H1 (cell line): ENCODE results near the gene PINLYP. TPM values are rescaled to one million over a fixed set of nuclear protein-coding genes. Genes with fewer than 3 reads are reported as not detected.

Experiments
- CTCF ChIA-PET: fragments of 300-600 bp; sonication (Branson Sonifier 250); formaldehyde crosslinking; loops from one replicate; lab custom pipeline; 2021; ENCODE audit not compliant: partially characterized antibody; lab: Charles Lee
- POLR2A ChIA-PET: fragments of 300-600 bp; sonication (Branson Sonifier 250); formaldehyde crosslinking; loops from one replicate; lab custom pipeline; 2021; ENCODE audit warnings: inconsistent platforms; ENCODE audit not compliant: partially characterized antibody; lab: Charles Lee
- DNase-seq, 2 experiments: peaks; one replicate each; pipeline versions ENCODE4 v3.0.0 to v3.0.0-alpha.2; 2010 to 2022; ENCODE audit warnings: low spot score in 2 of 2, low read depth in 1 of 2, mixed read lengths in 1 of 2
- FAIRE-seq: peaks from 2 replicates; lab custom pipeline; 2011; peaks lifted over from hg19 to GRCh38; lab: Jason Lieb, UNC
- H2AFZ ChIP-seq: 2 replicates; pipeline ENCODE4 v1.8.1; 2012; ENCODE audit warnings: low read length, inconsistent platforms
- H2AK5ac ChIP-seq: 2 replicates; pipeline ENCODE4 v1.6.1; 2013; ENCODE audit warnings: low read depth, low read length
- H2BK120ac ChIP-seq: replicated peaks from 2 replicates; pipeline ENCODE3; 2013; ENCODE audit warnings: low read depth, low read length, inconsistent platforms
- H2BK12ac ChIP-seq: 2 replicates; pipeline ENCODE4 v1.6.1; 2013; ENCODE audit warnings: low read depth, low read length
- H2BK15ac ChIP-seq: 2 replicates; pipeline ENCODE4 v1.6.1; 2013; ENCODE audit warnings: low read length
- H2BK20ac ChIP-seq: 2 replicates; pipeline ENCODE4 v1.6.1; 2013; ENCODE audit warnings: low read length
- H2BK5ac ChIP-seq: 2 replicates; pipeline ENCODE4 v1.6.1; 2013; ENCODE audit warnings: low read depth, low read length
- H3K14ac ChIP-seq: 2 replicates; pipeline ENCODE4 v1.6.1; 2013; ENCODE audit warnings: inconsistent platforms; ENCODE audit not compliant: insufficient read length
- H3K18ac ChIP-seq: 2 replicates; pipeline ENCODE4 v1.6.1; 2013; ENCODE audit warnings: low read length; ENCODE audit errors: extremely low read depth
- H3K23ac ChIP-seq: 2 replicates; pipeline ENCODE4 v1.6.1; 2013; ENCODE audit warnings: inconsistent platforms; ENCODE audit not compliant: insufficient read length
- H3K23me2 ChIP-seq: 2 replicates; pipeline ENCODE4 v1.6.1; 2013; ENCODE audit warnings: low read depth, low read length
- H3K27ac ChIP-seq: 2 replicates; pipeline ENCODE4 v1.6.1; 2011; ENCODE audit warnings: low read depth, low read length, inconsistent platforms
- H3K27me3 ChIP-seq, 4 experiments: replicated peaks in 1 of 4; 1 replicate in 1 of 4; 2 replicates in 3 of 4; pipeline versions ENCODE4 v1.6.1 to v1.8.1; 2011 to 2013; ENCODE audit warnings: low read length in 3 of 4, mild to moderate bottlenecking in 3 of 4, inconsistent platforms in 2 of 4, mixed read lengths in 2 of 4, moderate library complexity in 1 of 4; ENCODE audit not compliant: control insufficient read depth in 3 of 4, insufficient read depth in 3 of 4; ENCODE audit errors: extremely low read depth in 1 of 4
- H3K36me3 ChIP-seq, 4 experiments: 2 replicates each; pipeline versions ENCODE4 v1.6.1 to v1.8.1; 2011 to 2013; ENCODE audit warnings: mild to moderate bottlenecking in 4 of 4, low read length in 3 of 4, moderate library complexity in 2 of 4, control low read depth in 1 of 4, inconsistent platforms in 1 of 4; ENCODE audit not compliant: insufficient read depth in 4 of 4, control insufficient read depth in 2 of 4
- H3K4ac ChIP-seq: replicated peaks from 2 replicates; pipeline ENCODE3; 2013; ENCODE audit warnings: low read length, low read depth, mixed read lengths, inconsistent platforms; ENCODE audit not compliant: insufficient read length
- H3K4me1 ChIP-seq, 4 experiments: replicated peaks in 1 of 4; 1 replicate in 1 of 4; 2 replicates in 3 of 4; pipeline versions ENCODE4 v1.6.1 to v1.8.1; 2011 to 2013; ENCODE audit warnings: low read length in 3 of 4, inconsistent platforms in 2 of 4, mixed read lengths in 1 of 4; ENCODE audit not compliant: insufficient read depth in 4 of 4, control insufficient read depth in 3 of 4
- H3K4me2 ChIP-seq, 2 experiments: 2 replicates each; pipeline versions ENCODE4 v1.6.1 to v1.8.1; 2011 to 2013; ENCODE audit warnings: low read depth in 2 of 2, low read length in 2 of 2, control low read depth in 1 of 2, inconsistent platforms in 1 of 2, mild to moderate bottlenecking in 1 of 2; ENCODE audit not compliant: insufficient read depth in 1 of 2
- H3K4me3 ChIP-seq, 4 experiments: fragments of 200-600, 300-600 bp in 1 of 4; sonication (generic), shearing (Covaris generic), sonication (Bioruptor Twin) in 1 of 4; 2 replicates each; pipeline versions ENCODE4 v1.5.1 to v1.8.1; 2011 to 2016; ENCODE audit warnings: low read length in 4 of 4, low read depth in 3 of 4, control low read depth in 2 of 4, inconsistent platforms in 2 of 4, mild to moderate bottlenecking in 2 of 4, mixed read lengths in 1 of 4, moderate library complexity in 1 of 4; ENCODE audit not compliant: insufficient read depth in 2 of 4; ENCODE audit errors: extremely low read depth in 1 of 4
- H3K56ac ChIP-seq: replicated peaks from 2 replicates; pipeline ENCODE3; 2013; ENCODE audit warnings: low read depth, mild to moderate bottlenecking, mixed read lengths, low read length, inconsistent platforms; ENCODE audit not compliant: insufficient read length
- H3K79me1 ChIP-seq: 2 replicates; pipeline ENCODE4 v1.6.1; 2013; ENCODE audit warnings: low read depth, low read length, control low read depth
- H3K79me2 ChIP-seq, 2 experiments: 2 replicates each; pipeline versions ENCODE4 v1.6.1 to v1.8.1; 2012 to 2013; ENCODE audit warnings: low read length in 2 of 2, mild to moderate bottlenecking in 2 of 2, inconsistent platforms in 1 of 2; ENCODE audit not compliant: insufficient read depth in 2 of 2, control insufficient read depth in 1 of 2
- H3K9ac ChIP-seq, 4 experiments: replicated peaks in 1 of 4; 1 replicate in 1 of 4; 2 replicates in 3 of 4; pipeline versions ENCODE4 v1.6.1 to v1.8.1; 2011 to 2013; ENCODE audit warnings: low read depth in 3 of 4, low read length in 3 of 4, control low read depth in 2 of 4, mild to moderate bottlenecking in 2 of 4, moderate library complexity in 2 of 4, inconsistent platforms in 1 of 4; ENCODE audit errors: extremely low read depth in 1 of 4
- H3K9me3 ChIP-seq, 2 experiments: 2 replicates each; pipeline versions ENCODE4 v1.6.1 to v1.8.1; 2012 to 2013; ENCODE audit warnings: mild to moderate bottlenecking in 2 of 2, moderate library complexity in 2 of 2, control low read depth in 1 of 2, inconsistent platforms in 1 of 2, low read depth in 1 of 2, low read length in 1 of 2, mixed read lengths in 1 of 2; ENCODE audit not compliant: insufficient read depth in 2 of 2
- H4K20me1 ChIP-seq, 2 experiments: replicated peaks in 1 of 2; 2 replicates each; pipeline versions ENCODE3 to v1.8.1; 2011 to 2013; ENCODE audit warnings: inconsistent platforms in 2 of 2, low read length in 2 of 2, mild to moderate bottlenecking in 1 of 2; ENCODE audit not compliant: insufficient read depth in 2 of 2, control insufficient read depth in 1 of 2
- H4K5ac ChIP-seq: 2 replicates; pipeline ENCODE4 v1.6.1; 2013; ENCODE audit warnings: low read length, low read depth, mixed read lengths, inconsistent platforms; ENCODE audit not compliant: insufficient read length
- H4K8ac ChIP-seq: 2 replicates; pipeline ENCODE4 v1.8.0; 2013; ENCODE audit warnings: mild to moderate bottlenecking, moderate library complexity, low read length, inconsistent platforms; ENCODE audit not compliant: insufficient read depth; ENCODE audit errors: extremely low read depth
- H4K91ac ChIP-seq: replicated peaks from 2 replicates; pipeline ENCODE3; 2013; ENCODE audit warnings: low read length, mixed read lengths, inconsistent platforms; ENCODE audit not compliant: insufficient read length
- NRF1 ChIP-seq: IDR thresholded peaks from 2 replicates; pipeline ENCODE4 v1.6.1; 2011; ENCODE audit warnings: mild to moderate bottlenecking, low read depth, low read length, improper control_type of control experiment
- WGBS, 2 experiments: shearing (Covaris generic) in 1 of 2; methylation state at CpG; one replicate each; pipeline versions ENCODE4 v1.1.6 to v1.1.7; 2013 to 2015; ENCODE audit warnings: low lambda C conversion rate in 2 of 2, mixed read lengths in 2 of 2, inconsistent platforms in 1 of 2, low coverage in 1 of 2, missing lambda C conversion rate in 1 of 2; ENCODE audit not compliant: insufficient replicate concordance in 2 of 2, insufficient coverage in 1 of 2, insufficient read length in 1 of 2; ENCODE audit errors: extremely low coverage in 1 of 2, missing lambda C conversion rate in 1 of 2; 5-methylcytosine and 5-hydroxymethylcytosine counted together
- polyA plus RNA-seq, 7 experiments: library from polyadenylated mRNA; depleted of rRNA in 3 of 7; stranded (reverse) in 5 of 7; unstranded in 2 of 7; fragments of >200 nt in 5 of 7; fragments of 200-250 nt in 2 of 7; gene quantifications; 1 replicate in 5 of 7; 2 replicates in 1 of 7; 4 replicates in 1 of 7; pipeline versions ENCODE4 v1.2.1 to v1.2.3, GENCODE V29; 2011 to 2013; ENCODE audit warnings: missing spikeins in 2 of 7, mixed read lengths in 2 of 7
- total RNA-seq: library from RNA; stranded (reverse); fragmentation: NEBNext Ultra II Directional; extraction: Animal tissue kit (Norgen Biotek cat#: 25700); gene quantifications from 2 replicates; pipeline ENCODE4 v1.2.1, GENCODE V29; 2021

PINLYP gene
- total and polyA plus RNA-seq, 2 of the 8 experiments (the other 6 are each of a cell fraction or from before 2014, with no cell fraction given), result 7.5 to 31.3 TPM

- H3K79me2 ChIP-seq, result no peaks in the 10 kb centered on the region
- no peak for DNase-seq
- no peak overlapping the region for H4K5ac ChIP-seq
- no peak overlapping the region for H2AK5ac ChIP-seq
- TF ChIP-seq NRF1, result no peak
- no peak overlapping the region for H2AFZ ChIP-seq
- no peaks in the 10 kb centered on the region for H3K27me3 ChIP-seq
- H3K79me1 ChIP-seq, result no peaks in the 10 kb centered on the region; the same call in none of the 2 replicates
- H3K36me3 ChIP-seq, result peaks cover 3 to 21% (median 10%) of the 10 kb centered on the region in 4 experiments; a peak in 5 of 8 replicates
- H2BK15ac ChIP-seq, result no peak overlapping the region
- H3K23me2 ChIP-seq, result no peaks in the 10 kb centered on the region
- no peak overlapping the region for H3K4me3 ChIP-seq
- peaks cover 6 to 7% of the 10 kb centered on the region in 2 experiments for H4K20me1 ChIP-seq
- H3K18ac ChIP-seq, result no peak overlapping the region
- H3K9ac ChIP-seq, result no peak overlapping the region
- no peak overlapping the region for H4K91ac ChIP-seq
- H3K4me2 ChIP-seq, result no peak overlapping the region
- H3K56ac ChIP-seq, result no peak overlapping the region
- no peak overlapping the region for H2BK20ac ChIP-seq
- 90% methylated on average over 6 of the region's 6 CpGs; no CpG with 5 or more reads in 1 of the 2 experiments for WGBS, 2 experiments
- no peak overlapping the region for H2BK12ac ChIP-seq
- no peak for FAIRE-seq
- ChIA-PET CTCF (interaction anchor here (1.0 to 2.8 kb wide), 3 partner anchors 12 to 70 kb away, joined by 3 to 16 read pairs (median 7); no protein-coding TSS in a partner anchor), POLR2A (interaction anchor here (2.0 to 3.1 kb wide), 2 partner anchors 9 to 13 kb away, joined by 6 to 14 read pairs; no protein-coding TSS in a partner anchor)
- no peak overlapping the region for H2BK120ac ChIP-seq
- no peak overlapping the region for H2BK5ac ChIP-seq
- no peak overlapping the region for H3K23ac ChIP-seq
- no peak overlapping the region for H3K4ac ChIP-seq
- H3K14ac ChIP-seq, result no peak overlapping the region
- H3K27ac ChIP-seq, result no peak overlapping the region
- no peak overlapping the region for H4K8ac ChIP-seq
- no peaks in the 10 kb centered on the region for H3K9me3 ChIP-seq
- H3K4me1 ChIP-seq, result no peaks in the 10 kb centered on the region
These were observed 14.1 kb downstream of the PINLYP start for GRCh38 chr19:43589678-43590077.
